GM19452 (cell line): ENCODE data around the gene DRP2.
"Not testable (repeated sequence)": the region's sequence is repeated elsewhere in the genome, so short reads cannot be mapped to it uniquely, and the experiment has no call there.

Experiments
- ATAC-seq: cut with Tn5 transposase; IDR thresholded peaks from one replicate; pipeline ENCODE4 v1.9.1; 2021; ENCODE audit not compliant: unreplicated experiment

Gene DRP2

GRCh38 chrX:101237041-101237440 lies 17.5 kb downstream of the DRP2 start:
- no peak for ATAC-seq

GRCh38 chrX:101241531-101241930 lies 21.9 kb downstream of the DRP2 start:
- ATAC-seq, result no peak

GRCh38 chrX:101252634-101253033 lies 33.0 kb downstream of the DRP2 start:
- ATAC-seq, result no peak

- ATAC-seq, result no peak
Measured at GRCh38 chrX:101257448-101258258, 38.1 kb downstream of the DRP2 start.

GRCh38 chrX:101258259-101258581 lies 38.6 kb downstream of the DRP2 start:
- no peak for ATAC-seq

- no peak for ATAC-seq
Measured at GRCh38 chrX:101260435-101260834, 40.8 kb downstream of the DRP2 start.

- no peak for ATAC-seq
Measured at GRCh38 chrX:101262590-101262989, 43.0 kb downstream of the DRP2 start.

GRCh38 chrX:101263766-101264165 lies 44.2 kb downstream of the DRP2 start:
- no peak for ATAC-seq

- no peak for ATAC-seq
Measured at GRCh38 chrX:101265869-101266428, 46.4 kb downstream of the DRP2 start.

- no peak for ATAC-seq
Measured at GRCh38 chrX:101274198-101274597, 54.6 kb downstream of the DRP2 start.

GRCh38 chrX:101276238-101276637 lies 56.7 kb downstream of the DRP2 start:
- ATAC-seq, result no peak

GRCh38 chrX:101287402-101287801 lies 67.8 kb downstream of the DRP2 start:
- no peak for ATAC-seq

GRCh38 chrX:101290957-101291603 lies 71.5 kb downstream of the DRP2 start, which contains the start of gene TAF7L:
Gene TAF7L, minus strand, starts transcription at chrX:101291334. Its CDS starts 3,791 bp downstream, at chrX:101287543.
- no peak for ATAC-seq

- ATAC-seq, result not testable (repeated sequence)
Measured at GRCh38 chrX:101295603-101296002, 76.0 kb downstream of the DRP2 start.

- no peak for ATAC-seq
Measured at GRCh38 chrX:101303790-101304189, 84.2 kb downstream of the DRP2 start.
